T-helper 9 cell (primary cell): ENCODE results near the gene TNS3.

Experiments
- DNase-seq: peaks from one replicate; pipeline ENCODE4 v3.0.0-alpha.2; 2020

TNS3 gene

GRCh38 chr7:47292832-47293309 lies 289.0 kb downstream of the TNS3 start:
- no peak for DNase-seq

- DNase-seq, result no peak
Measured at GRCh38 chr7:47291461-47292081, 290.3 kb downstream of the TNS3 start.

- DNase-seq, result no peak
Measured at GRCh38 chr7:47290867-47291266, 291.0 kb downstream of the TNS3 start.

- no peak for DNase-seq
Measured at GRCh38 chr7:47290466-47290865, 291.4 kb downstream of the TNS3 start.

GRCh38 chr7:47288060-47288459 lies 293.9 kb downstream of the TNS3 start:
- no peak for DNase-seq

GRCh38 chr7:47285860-47286491 lies 295.9 kb downstream of the TNS3 start:
- DNase-seq, result no peak

GRCh38 chr7:47284691-47285635 lies 296.9 kb downstream of the TNS3 start:
- no peak for DNase-seq

GRCh38 chr7:47283497-47284131 lies 298.3 kb downstream of the TNS3 start:
- no peak for DNase-seq

- DNase-seq, result no peak
Measured at GRCh38 chr7:47282790-47283496, 299.0 kb downstream of the TNS3 start.

- no peak for DNase-seq
Measured at GRCh38 chr7:47281966-47282643, 299.8 kb downstream of the TNS3 start.

- no peak for DNase-seq
Measured at GRCh38 chr7:47281161-47281560, 300.8 kb downstream of the TNS3 start.

GRCh38 chr7:47280114-47280513 lies 301.8 kb downstream of the TNS3 start:
- DNase-seq, result no peak

- DNase-seq, result no peak
Measured at GRCh38 chr7:47278043-47278442, 303.9 kb downstream of the TNS3 start.

GRCh38 chr7:47277321-47277781 lies 304.6 kb downstream of the TNS3 start:
- no peak for DNase-seq

GRCh38 chr7:47273974-47274766 lies 307.7 kb downstream of the TNS3 start:
- DNase-seq, result no peak

- DNase-seq, result no peak
Measured at GRCh38 chr7:47273088-47273487, 308.8 kb downstream of the TNS3 start.

- DNase-seq, result no peak
Measured at GRCh38 chr7:47271749-47272148, 310.2 kb downstream of the TNS3 start.

- DNase-seq, result no peak
Measured at GRCh38 chr7:47268851-47269836, 312.8 kb downstream of the TNS3 start.

GRCh38 chr7:47267346-47267745 lies 314.6 kb downstream of the TNS3 start:
- no peak for DNase-seq
